ENCODE measurements around the gene RAB18.

GRCh38 chr10:27581225-27581624, 77.1 kb downstream of the RAB18 start:
- TF ChIP-seq, protein P1, sequence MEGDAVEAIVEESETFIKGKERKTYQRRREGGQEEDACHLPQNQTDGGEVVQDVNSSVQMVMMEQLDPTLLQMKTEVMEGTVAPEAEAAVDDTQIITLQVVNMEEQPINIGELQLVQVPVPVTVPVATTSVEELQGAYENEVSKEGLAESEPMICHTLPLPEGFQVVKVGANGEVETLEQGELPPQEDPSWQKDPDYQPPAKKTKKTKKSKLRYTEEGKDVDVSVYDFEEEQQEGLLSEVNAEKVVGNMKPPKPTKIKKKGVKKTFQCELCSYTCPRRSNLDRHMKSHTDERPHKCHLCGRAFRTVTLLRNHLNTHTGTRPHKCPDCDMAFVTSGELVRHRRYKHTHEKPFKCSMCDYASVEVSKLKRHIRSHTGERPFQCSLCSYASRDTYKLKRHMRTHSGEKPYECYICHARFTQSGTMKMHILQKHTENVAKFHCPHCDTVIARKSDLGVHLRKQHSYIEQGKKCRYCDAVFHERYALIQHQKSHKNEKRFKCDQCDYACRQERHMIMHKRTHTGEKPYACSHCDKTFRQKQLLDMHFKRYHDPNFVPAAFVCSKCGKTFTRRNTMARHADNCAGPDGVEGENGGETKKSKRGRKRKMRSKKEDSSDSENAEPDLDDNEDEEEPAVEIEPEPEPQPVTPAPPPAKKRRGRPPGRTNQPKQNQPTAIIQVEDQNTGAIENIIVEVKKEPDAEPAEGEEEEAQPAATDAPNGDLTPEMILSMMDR (IDR thresholded peaks at IDR 0.05), result no peak
- no peak for TF ChIP-seq POLR2A (IDR thresholded peaks at IDR 0.05)
